ENCODE measurements around the gene CNOT4.

Gene CNOT4

DNA sequence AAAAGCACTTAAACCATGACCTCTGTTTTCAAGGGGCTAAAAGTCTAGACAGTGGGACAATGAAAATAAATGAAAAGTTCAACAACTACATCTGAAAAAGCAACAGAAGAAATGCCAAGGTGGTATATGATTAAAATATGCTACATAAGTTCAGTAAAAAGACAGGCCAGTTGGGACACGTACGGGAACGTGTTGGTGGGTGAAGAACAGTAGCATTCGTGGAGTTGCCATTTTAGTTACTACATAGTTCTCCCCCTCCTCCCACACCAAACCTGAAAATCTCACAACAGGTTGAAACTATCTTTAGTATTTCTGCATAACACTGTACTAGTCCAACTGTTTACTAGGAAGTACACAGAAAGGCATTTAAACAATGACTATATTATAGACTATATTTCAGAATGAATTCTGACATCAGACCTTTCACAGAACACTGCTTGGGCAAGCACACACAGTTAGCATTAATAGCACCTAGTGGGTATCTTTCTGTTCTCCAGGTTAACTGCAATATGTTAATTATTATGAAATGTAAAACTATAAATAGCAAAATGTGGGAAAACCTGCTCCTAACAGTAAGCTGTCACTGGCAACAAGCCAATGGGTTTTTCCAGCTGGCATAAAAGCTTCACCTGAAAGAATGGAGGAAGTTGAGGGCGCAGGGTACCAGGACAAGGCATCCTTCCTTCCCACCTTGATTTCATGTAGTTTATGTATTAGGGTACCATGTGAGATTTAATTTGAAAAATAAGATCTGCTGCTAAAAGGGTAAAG is 141.3 kb downstream of the CNOT4 start:
- TF ChIP-seq, protein P1, sequence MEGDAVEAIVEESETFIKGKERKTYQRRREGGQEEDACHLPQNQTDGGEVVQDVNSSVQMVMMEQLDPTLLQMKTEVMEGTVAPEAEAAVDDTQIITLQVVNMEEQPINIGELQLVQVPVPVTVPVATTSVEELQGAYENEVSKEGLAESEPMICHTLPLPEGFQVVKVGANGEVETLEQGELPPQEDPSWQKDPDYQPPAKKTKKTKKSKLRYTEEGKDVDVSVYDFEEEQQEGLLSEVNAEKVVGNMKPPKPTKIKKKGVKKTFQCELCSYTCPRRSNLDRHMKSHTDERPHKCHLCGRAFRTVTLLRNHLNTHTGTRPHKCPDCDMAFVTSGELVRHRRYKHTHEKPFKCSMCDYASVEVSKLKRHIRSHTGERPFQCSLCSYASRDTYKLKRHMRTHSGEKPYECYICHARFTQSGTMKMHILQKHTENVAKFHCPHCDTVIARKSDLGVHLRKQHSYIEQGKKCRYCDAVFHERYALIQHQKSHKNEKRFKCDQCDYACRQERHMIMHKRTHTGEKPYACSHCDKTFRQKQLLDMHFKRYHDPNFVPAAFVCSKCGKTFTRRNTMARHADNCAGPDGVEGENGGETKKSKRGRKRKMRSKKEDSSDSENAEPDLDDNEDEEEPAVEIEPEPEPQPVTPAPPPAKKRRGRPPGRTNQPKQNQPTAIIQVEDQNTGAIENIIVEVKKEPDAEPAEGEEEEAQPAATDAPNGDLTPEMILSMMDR (IDR thresholded peaks at IDR 0.05; ENCODE audit: borderline replicate concordance, extremely low read depth, low read length, poor library complexity, severe bottlenecking), result no peak
- TF ChIP-seq EZH2 (IDR thresholded peaks at IDR 0.05; ENCODE audit: borderline replicate concordance, low read depth, low read length, severe bottlenecking), result no peak
- peaks cover 7% of the 10 kb centered on the region; the same call in 1 of the 2 replicates for H3K36me3 ChIP-seq (ENCODE audit: insufficient read depth, low read length)
- H2AFZ ChIP-seq (ENCODE audit: low read depth, low read length), result no peak overlapping the region
- H3K27ac ChIP-seq (ENCODE audit: low read length), result no peak overlapping the region
- no peaks in the 10 kb centered on the region for H3K4me1 ChIP-seq (ENCODE audit: insufficient read depth, low read length)
- no peak overlapping the region for H3K4me3 ChIP-seq (ENCODE audit: low read depth in 1 of 2, low read length in 2 of 2)
- H3K4me2 ChIP-seq (ENCODE audit: insufficient read depth, low read length), result no peak overlapping the region
- no peaks in the 10 kb centered on the region for H3K79me2 ChIP-seq (ENCODE audit: insufficient read depth, low read length)
- H3K27me3 ChIP-seq (ENCODE audit: insufficient read depth, low read length, poor library complexity), result no peaks in the 10 kb centered on the region
- H3K9ac ChIP-seq (ENCODE audit: low read depth, low read length), result no peak overlapping the region
- H4K20me1 ChIP-seq (ENCODE audit: insufficient read depth, low read length), result no peaks in the 10 kb centered on the region; the same call in 1 of the 2 replicates
- DNase-seq, result no peak
- no peak for ATAC-seq (ENCODE audit: insufficient read depth, low read depth)
- no peaks in the 10 kb centered on the region for H3K9me3 ChIP-seq (ENCODE audit: insufficient read depth, low read length, severe bottlenecking)

DNA sequence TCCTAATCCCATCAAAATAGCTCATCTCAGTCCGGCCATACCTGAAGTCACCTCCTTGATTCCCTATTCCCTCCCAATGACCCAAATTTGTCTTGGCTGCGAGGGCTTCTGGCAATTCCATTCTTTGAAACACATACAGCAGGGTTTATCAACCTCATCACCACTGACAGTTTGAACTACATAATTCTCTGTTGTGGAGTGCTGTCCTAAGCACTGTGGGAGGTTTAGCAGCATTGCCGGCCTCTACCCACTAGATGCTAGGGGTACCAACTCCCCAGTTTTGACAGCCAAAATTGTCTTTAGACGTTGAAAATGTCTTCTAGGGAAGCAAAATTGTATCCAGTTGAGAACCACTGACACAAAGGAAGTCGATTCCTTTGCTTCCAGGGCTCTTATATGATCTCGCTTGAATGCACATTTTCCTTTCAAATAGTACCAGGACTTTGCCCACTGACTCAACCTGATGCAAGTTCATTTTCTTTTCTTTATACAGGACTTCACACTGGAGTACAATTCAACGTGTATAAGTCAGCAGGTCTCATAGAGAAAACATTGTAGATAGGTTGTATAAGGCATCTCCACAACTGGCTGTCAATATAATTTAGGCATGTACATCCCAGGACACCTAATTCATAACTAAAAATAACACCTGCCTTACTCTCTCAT is 142.9 kb downstream of the CNOT4 start:
- Histone ChIP-seq H3K27ac (ENCODE audit: low read length) (no peak overlapping the region), H3K27me3 (ENCODE audit: insufficient read depth, low read length, poor library complexity) (no peaks in the 10 kb centered on the region), H3K36me3 (ENCODE audit: insufficient read depth, low read length) (peaks cover 17% of the 10 kb centered on the region; the same call in 1 of the 2 replicates), H3K4me2 (ENCODE audit: insufficient read depth, low read length) (no peak overlapping the region), H3K9me3 (ENCODE audit: insufficient read depth, low read length, severe bottlenecking) (no peaks in the 10 kb centered on the region), H3K79me2 (ENCODE audit: insufficient read depth, low read length) (no peaks in the 10 kb centered on the region), H4K20me1 (ENCODE audit: insufficient read depth, low read length) (no peaks in the 10 kb centered on the region; the same call in 1 of the 2 replicates), H3K4me1 (ENCODE audit: insufficient read depth, low read length) (no peaks in the 10 kb centered on the region), H3K4me3 (ENCODE audit: low read depth in 1 of 2, low read length in 2 of 2) (no peak overlapping the region), H3K9ac (ENCODE audit: low read depth, low read length) (no peak overlapping the region), H2AFZ (ENCODE audit: low read depth, low read length) (no peak overlapping the region)
- no peak for TF ChIP-seq EZH2 (IDR thresholded peaks at IDR 0.05; ENCODE audit: borderline replicate concordance, low read depth, low read length, severe bottlenecking)
- TF ChIP-seq, protein P1 (IDR thresholded peaks at IDR 0.05; ENCODE audit: borderline replicate concordance, extremely low read depth, low read length, poor library complexity, severe bottlenecking), result no peak
- DNase-seq (no peak), ATAC-seq (ENCODE audit: insufficient read depth, low read depth) (no peak)

DNA sequence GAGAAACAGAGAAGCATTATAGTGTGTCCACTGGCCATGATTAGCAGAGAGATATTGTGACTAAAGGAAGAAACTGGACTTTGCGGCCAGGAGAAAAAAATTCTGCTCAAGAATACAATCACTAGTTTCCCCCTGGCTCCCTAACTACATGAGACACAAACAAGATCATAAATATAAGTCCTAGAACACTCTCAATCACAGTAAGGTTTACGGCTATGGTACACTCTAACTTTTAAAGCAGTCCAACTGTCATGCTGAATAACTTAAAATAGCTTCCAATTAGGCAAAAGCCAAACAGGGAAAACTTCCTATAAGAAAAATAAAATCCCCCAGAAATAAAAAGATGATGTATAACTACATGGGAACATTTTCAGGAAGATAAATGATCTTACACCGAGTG is 144.2 kb downstream of the CNOT4 start:
- no peak overlapping the region for H2AFZ ChIP-seq (ENCODE audit: low read depth, low read length)
- no peak overlapping the region for H3K4me3 ChIP-seq (ENCODE audit: low read depth in 1 of 2, low read length in 2 of 2)
- peaks cover 21% of the 10 kb centered on the region; the same call in 1 of the 2 replicates for H3K36me3 ChIP-seq (ENCODE audit: insufficient read depth, low read length)
- TF ChIP-seq, protein P1 (IDR thresholded peaks at IDR 0.05; ENCODE audit: borderline replicate concordance, extremely low read depth, low read length, poor library complexity, severe bottlenecking), result no peak
- no peak for TF ChIP-seq EZH2 (IDR thresholded peaks at IDR 0.05; ENCODE audit: borderline replicate concordance, low read depth, low read length, severe bottlenecking)
- H3K4me2 ChIP-seq (ENCODE audit: insufficient read depth, low read length), result no peak overlapping the region
- no peaks in the 10 kb centered on the region for H3K4me1 ChIP-seq (ENCODE audit: insufficient read depth, low read length)
- H4K20me1 ChIP-seq (ENCODE audit: insufficient read depth, low read length), result no peaks in the 10 kb centered on the region; the same call in 1 of the 2 replicates
- H3K79me2 ChIP-seq (ENCODE audit: insufficient read depth, low read length), result no peaks in the 10 kb centered on the region
- ATAC-seq (ENCODE audit: insufficient read depth, low read depth), result no peak
- H3K27me3 ChIP-seq (ENCODE audit: insufficient read depth, low read length, poor library complexity), result no peaks in the 10 kb centered on the region
- no peak overlapping the region for H3K27ac ChIP-seq (ENCODE audit: low read length)
- H3K9me3 ChIP-seq (ENCODE audit: insufficient read depth, low read length, severe bottlenecking), result no peaks in the 10 kb centered on the region
- no peak for DNase-seq
- H3K9ac ChIP-seq (ENCODE audit: low read depth, low read length), result no peak overlapping the region

Measured in DND-41 (cell line).